ENCODE results near the gene DNAJB13.

GRCh38 chr11:73914284-73914683 is 36.5 kb upstream of the DNAJB13 start:
- TF ChIP-seq ZNF565 (CRISPR knock-in tag; conservative IDR thresholded peaks at IDR 0.05; ENCODE audit: low read depth): no peak
- no peak for TF ChIP-seq RARB (CRISPR knock-in tag; IDR thresholded peaks at IDR 0.05)
- TF ChIP-seq SNAI2 (CRISPR knock-in tag; IDR thresholded peaks at IDR 0.05): no peak
- no peak for TF ChIP-seq ZFP3 (CRISPR knock-in tag; IDR thresholded peaks at IDR 0.05)
- TF ChIP-seq ISL1 (CRISPR knock-in tag; IDR thresholded peaks at IDR 0.05): no peak
- TF ChIP-seq, protein P1, sequence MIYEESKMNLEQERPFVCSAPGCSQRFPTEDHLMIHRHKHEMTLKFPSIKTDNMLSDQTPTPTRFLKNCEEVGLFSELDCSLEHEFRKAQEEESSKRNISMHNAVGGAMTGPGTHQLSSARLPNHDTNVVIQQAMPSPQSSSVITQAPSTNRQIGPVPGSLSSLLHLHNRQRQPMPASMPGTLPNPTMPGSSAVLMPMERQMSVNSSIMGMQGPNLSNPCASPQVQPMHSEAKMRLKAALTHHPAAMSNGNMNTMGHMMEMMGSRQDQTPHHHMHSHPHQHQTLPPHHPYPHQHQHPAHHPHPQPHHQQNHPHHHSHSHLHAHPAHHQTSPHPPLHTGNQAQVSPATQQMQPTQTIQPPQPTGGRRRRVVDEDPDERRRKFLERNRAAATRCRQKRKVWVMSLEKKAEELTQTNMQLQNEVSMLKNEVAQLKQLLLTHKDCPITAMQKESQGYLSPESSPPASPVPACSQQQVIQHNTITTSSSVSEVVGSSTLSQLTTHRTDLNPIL (CRISPR knock-in tag; IDR thresholded peaks at IDR 0.05; ENCODE audit: low read depth): no peak
- TF ChIP-seq, protein P2, sequence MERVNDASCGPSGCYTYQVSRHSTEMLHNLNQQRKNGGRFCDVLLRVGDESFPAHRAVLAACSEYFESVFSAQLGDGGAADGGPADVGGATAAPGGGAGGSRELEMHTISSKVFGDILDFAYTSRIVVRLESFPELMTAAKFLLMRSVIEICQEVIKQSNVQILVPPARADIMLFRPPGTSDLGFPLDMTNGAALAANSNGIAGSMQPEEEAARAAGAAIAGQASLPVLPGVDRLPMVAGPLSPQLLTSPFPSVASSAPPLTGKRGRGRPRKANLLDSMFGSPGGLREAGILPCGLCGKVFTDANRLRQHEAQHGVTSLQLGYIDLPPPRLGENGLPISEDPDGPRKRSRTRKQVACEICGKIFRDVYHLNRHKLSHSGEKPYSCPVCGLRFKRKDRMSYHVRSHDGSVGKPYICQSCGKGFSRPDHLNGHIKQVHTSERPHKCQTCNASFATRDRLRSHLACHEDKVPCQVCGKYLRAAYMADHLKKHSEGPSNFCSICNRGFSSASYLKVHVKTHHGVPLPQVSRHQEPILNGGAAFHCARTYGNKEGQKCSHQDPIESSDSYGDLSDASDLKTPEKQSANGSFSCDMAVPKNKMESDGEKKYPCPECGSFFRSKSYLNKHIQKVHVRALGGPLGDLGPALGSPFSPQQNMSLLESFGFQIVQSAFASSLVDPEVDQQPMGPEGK (CRISPR knock-in tag; IDR thresholded peaks at IDR 0.05; ENCODE audit: borderline replicate concordance): no peak
- no peak for TF ChIP-seq ZFP30 (CRISPR knock-in tag; IDR thresholded peaks at IDR 0.05)
- no peak for TF ChIP-seq ARNTL (CRISPR knock-in tag; IDR thresholded peaks at IDR 0.05; ENCODE audit: borderline replicate concordance, low read depth)
- no peak for TF ChIP-seq BACH2 (CRISPR knock-in tag; IDR thresholded peaks at IDR 0.05; ENCODE audit: borderline replicate concordance)

Data from SK-N-SH treated with all-trans-retinoic acid at 6 μM for 48 hours (cell line).